NB4 (cell line): ENCODE results near the gene CHAC1.

Experiments used
- MYC ChIP-seq: IDR thresholded peaks from 2 replicates; pipeline ENCODE4 v1.6.1; 2011; ENCODE audit warnings: low read depth, low read length
- POLR2A ChIP-seq: IDR thresholded peaks from 2 replicates; pipeline ENCODE4 v1.6.1; 2011; ENCODE audit warnings: mild to moderate bottlenecking; ENCODE audit not compliant: insufficient read length; ENCODE audit errors: extremely low read depth
- TF ChIP-seq, protein P1 (sequence below): IDR thresholded peaks from one replicate; pipeline ENCODE4 v1.5.1; 2012; ENCODE audit warnings: low read depth, low read length
- TF ChIP-seq, protein P2 (sequence below): IDR thresholded peaks from 2 replicates; pipeline ENCODE4 v1.6.1; 2011; ENCODE audit warnings: low read depth, low read length

DNA sequence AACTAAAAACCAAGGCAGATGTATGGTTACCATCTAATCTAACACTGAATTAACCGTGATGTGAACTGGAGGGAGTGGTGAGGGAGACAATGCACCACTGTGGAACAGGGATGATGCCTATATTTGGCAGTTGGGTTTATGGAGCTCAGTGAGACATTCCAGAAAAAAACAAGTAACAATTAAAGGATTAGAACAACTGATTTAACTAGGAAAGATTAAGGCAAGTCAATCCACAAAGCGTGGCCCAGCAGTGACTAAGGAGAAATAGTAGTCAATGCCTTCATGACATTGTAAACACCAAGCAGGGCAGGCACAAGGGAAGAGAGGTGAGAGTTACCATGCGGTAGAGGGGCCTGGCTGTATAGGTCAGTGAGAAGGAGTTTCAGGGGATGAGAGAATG is 38.1 kb downstream of the CHAC1 start:
- TF ChIP-seq POLR2A (no peak), MYC (no peak)
- TF ChIP-seq, protein P1, sequence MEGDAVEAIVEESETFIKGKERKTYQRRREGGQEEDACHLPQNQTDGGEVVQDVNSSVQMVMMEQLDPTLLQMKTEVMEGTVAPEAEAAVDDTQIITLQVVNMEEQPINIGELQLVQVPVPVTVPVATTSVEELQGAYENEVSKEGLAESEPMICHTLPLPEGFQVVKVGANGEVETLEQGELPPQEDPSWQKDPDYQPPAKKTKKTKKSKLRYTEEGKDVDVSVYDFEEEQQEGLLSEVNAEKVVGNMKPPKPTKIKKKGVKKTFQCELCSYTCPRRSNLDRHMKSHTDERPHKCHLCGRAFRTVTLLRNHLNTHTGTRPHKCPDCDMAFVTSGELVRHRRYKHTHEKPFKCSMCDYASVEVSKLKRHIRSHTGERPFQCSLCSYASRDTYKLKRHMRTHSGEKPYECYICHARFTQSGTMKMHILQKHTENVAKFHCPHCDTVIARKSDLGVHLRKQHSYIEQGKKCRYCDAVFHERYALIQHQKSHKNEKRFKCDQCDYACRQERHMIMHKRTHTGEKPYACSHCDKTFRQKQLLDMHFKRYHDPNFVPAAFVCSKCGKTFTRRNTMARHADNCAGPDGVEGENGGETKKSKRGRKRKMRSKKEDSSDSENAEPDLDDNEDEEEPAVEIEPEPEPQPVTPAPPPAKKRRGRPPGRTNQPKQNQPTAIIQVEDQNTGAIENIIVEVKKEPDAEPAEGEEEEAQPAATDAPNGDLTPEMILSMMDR: no peak
- TF ChIP-seq, protein P2, sequence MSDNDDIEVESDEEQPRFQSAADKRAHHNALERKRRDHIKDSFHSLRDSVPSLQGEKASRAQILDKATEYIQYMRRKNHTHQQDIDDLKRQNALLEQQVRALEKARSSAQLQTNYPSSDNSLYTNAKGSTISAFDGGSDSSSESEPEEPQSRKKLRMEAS: no peak
